SK-N-MC (cell line): Measurements from ENCODE around the gene KRT71.

Source experiments
- EZH2 ChIP-seq: fragments of 200-600 bp; sonication (generic); IDR thresholded peaks from one replicate; pipeline ENCODE4 v1.6.1; 2017; ENCODE audit warnings: antibody characterized with exemption
- POLR2AphosphoS5 ChIP-seq: IDR thresholded peaks from 2 replicates; pipeline ENCODE4 v1.6.1; 2012; ENCODE audit warnings: mild to moderate bottlenecking, low read depth, low read length, borderline replicate concordance

- no peak for TF ChIP-seq EZH2
- TF ChIP-seq POLR2AphosphoS5: no peak
These were observed 17.4 kb downstream of the KRT71 start for GRCh38 chr12:52535574-52535973.
